GM19397 (cell line): Measurements from ENCODE around the gene CHD6.

Experiments used
- ATAC-seq: cut with Tn5 transposase; IDR thresholded peaks from one replicate; pipeline ENCODE4 v1.9.1; 2021; ENCODE audit warnings: mild to moderate bottlenecking, moderate library complexity; ENCODE audit not compliant: unreplicated experiment

The CHD6 gene

DNA sequence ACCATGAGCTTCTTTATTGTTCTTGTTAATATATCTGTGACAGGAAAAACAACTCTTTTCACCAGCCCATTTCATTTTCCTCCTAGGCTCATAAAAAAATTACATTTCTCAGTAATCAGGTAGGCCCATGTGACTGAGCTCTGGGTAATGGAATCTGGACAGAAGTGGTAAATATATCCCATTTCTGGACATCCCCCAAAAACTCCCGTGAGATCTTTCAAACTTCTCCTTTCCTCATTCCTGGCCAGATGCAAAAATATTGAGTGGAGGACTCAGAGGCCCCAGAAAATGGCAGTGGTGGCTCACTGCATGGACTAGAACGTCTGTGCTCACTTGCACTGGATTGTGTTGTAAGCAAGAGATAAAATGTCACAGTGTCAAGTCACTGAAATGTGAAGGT, 3.8 kb upstream of the CHD6 start:
- ATAC-seq, result no peak

- ATAC-seq, result no peak
Observed at GRCh38 chr20:41621421-41621820, 3.2 kb upstream of the CHD6 start.

- no peak for ATAC-seq
Observed at GRCh38 chr20:41619360-41620100, 1.4 kb upstream of the CHD6 start.

DNA sequence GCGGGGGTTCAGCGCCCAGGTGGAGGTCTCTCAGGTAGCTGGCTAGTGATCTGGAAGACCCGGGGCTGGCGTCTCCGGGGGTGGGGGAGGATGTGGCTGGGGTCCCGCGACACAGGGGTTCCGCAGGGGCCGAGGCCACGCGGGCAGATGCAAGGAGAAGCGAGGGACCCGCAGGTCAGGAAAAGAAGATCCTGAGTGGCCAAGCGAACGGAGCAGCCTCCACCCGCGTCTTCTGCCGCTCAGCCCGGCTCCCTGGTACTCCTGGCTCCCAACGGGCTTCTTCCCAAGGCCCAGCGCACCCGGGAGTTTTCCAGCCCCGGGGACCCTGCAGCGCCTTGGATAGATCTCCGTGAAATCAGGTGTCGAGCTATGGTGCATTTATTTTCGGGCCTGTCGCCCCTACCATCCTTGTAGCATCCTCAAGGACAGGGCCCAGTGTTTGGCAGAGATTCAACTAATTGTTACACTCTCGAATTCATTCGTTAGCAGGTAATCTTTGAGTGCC, 682 bp upstream of the CHD6 start:
- ATAC-seq, result no peak

- ATAC-seq, result peak; percentile 24
Observed at GRCh38 chr20:41617059-41617901, 897 bp downstream of the CHD6 start.

DNA sequence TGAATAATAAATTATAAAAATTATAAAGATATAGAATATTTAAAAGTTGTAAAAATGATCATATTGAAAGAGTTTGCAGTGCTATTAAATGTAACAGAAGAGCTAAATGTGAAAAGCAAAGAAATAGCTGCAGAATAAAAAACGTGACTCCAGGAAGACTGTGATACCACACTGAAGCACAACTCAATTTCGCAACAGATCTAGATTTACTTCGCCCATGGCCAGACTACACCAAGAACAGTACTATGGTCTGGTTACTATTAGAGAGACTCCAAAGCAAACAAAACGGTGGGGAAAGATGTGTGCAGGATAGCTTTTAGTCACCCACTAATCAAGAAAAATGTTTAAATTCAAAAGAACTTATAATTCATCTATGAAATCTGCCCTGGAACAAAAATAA, 1.9 kb downstream of the CHD6 start:
- ATAC-seq, result no peak

- ATAC-seq, result no peak
Observed at GRCh38 chr20:41615676-41616075, 2.5 kb downstream of the CHD6 start.

- no peak for ATAC-seq
Observed at GRCh38 chr20:41615110-41615509, 3.1 kb downstream of the CHD6 start.

DNA sequence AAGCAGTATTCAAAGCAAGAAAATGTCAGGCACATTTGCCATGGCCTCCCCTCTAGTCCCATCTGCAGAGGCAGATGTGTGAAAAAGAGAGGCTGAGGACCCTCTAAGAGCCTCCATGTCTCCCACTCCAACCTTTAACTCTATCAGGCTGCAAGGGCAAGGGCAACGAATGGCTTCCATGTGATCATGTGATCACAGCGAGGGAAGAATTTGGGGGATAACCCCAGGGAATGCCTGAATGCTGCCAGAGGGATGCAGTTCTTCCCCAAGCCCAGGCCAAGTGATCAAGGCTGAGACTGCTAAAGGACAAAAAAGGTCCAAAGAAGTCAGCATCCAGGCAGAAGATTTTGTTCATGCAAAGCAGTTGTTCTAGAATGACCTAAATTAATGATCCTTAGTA, 4.9 kb downstream of the CHD6 start:
- ATAC-seq, result no peak

- ATAC-seq, result no peak
Observed at GRCh38 chr20:41609474-41609873, 8.7 kb downstream of the CHD6 start.

DNA sequence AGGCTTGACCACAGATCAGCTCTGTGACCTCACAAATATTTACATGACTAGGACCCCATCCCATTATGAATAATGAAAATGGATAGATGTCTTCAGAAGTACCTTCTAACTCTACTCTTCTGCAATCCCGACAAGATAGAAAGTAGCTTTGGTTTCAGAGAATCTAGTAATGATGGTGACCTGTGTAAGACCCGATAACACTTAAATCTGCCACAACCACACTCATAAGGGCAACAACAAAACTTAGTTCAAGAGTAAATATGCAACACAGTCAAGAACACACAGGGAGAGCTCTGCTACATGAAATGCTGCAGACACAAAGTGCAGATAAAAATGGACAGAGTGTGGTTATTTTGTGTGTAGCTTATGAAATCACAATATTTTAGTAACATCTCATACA, 9.6 kb downstream of the CHD6 start:
- ATAC-seq, result no peak

GRCh38 chr20:41607791-41608190, 10.4 kb downstream of the CHD6 start:
- ATAC-seq, result no peak

- ATAC-seq, result no peak
Observed at GRCh38 chr20:41604002-41604401, 14.2 kb downstream of the CHD6 start.

GRCh38 chr20:41601742-41602141, 16.4 kb downstream of the CHD6 start:
- no peak for ATAC-seq

GRCh38 chr20:41600926-41601631, 17.1 kb downstream of the CHD6 start:
- no peak for ATAC-seq

DNA sequence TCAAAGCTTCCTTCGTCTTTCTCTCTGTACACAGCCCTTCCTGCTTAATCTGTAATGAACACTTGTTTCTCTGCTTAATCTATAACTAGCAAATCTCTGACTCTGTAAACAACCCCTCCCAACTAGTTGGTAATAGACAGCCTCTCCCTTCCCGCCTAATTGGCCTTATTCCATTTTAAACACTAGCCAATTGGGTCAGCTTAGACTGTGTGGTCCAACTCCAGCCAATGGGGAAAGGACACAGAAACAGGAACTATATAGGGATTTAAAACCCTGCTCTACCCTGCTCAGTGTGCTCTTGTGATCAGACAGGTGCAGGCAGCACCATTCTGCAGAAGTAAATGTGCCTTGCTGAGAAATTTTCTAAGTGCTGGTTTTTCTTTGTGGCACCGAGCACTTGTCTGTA, 18.5 kb downstream of the CHD6 start:
- no peak for ATAC-seq

GRCh38 chr20:41598719-41599118, 19.5 kb downstream of the CHD6 start:
- ATAC-seq, result no peak

- ATAC-seq, result no peak
Observed at GRCh38 chr20:41594514-41595322, 23.5 kb downstream of the CHD6 start.

GRCh38 chr20:41592516-41593216, 25.5 kb downstream of the CHD6 start:
- no peak for ATAC-seq

DNA sequence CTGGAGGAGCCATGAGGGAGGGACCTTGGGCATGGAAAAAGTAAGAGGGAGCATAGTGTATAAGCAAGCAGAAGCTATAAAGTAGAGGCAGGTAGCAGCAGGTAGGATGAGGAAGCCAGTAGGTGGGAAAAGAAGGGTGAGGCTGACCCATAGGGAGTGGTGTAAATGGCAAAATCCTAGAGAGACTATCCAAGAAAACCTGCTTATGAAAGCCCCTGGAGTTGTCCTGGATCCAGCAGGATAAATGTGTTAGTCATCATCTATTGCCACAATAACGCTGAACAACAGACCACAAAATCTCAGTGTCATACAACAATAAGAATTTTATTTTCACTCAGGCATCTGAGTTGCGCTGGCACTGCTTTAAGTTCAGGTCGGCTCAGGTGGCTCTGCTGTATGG, 30.2 kb downstream of the CHD6 start:
- ATAC-seq, result no peak
